Measurements from ENCODE around the gene FPGS. TPM values are rescaled to one million over a fixed set of nuclear protein-coding genes. Genes with fewer than 3 reads are reported as not detected.
"Not testable (repeated sequence)": the region's sequence is repeated elsewhere in the genome, so short reads cannot be mapped to it uniquely, and the experiment has no call there.

Gene FPGS
- total and polyA plus RNA-seq, 11 donors: 36.8 to 55.1 (median 41.5) TPM

DNA sequence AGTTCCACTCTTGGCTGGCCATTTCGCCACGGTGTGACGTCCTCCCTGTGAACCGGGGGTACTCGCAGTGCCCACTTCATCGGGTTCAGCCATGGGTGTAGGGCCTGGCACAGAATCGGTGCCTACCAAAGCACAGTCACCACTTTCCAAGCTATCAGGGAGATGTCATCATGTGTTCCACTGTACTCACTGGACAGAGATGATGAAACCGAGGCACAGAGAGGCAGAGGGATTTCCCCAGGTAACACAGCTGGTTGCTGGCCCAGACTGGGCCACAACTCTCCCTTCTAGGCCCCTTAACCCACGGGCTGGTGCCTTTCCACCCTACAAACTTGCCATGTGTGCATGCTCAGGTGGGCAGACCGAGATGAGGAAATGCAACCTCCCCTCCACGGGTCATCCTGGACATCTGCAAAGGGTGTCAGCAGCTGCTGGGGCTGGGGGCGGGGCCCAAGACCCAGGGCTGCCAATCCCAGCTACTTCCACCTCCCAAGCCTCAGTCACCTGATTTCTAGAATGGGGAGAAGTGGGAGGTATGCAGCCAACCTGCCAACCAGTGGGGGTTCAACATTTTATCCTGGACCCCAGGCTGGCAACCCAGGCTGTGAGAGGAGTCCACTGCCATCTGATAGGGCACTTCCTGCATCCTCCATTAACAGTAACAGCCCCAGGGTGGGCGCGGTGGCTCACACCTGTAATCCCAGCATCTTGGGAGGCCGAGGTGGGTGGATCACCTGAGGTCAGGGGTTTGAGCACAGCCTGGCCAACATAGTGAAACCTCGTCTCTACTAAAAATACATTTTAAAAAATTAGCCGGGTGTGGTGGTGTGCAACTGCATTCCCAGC, 23.3 kb upstream of the FPGS start:
- H3K27ac ChIP-seq: peak overlapping the region in 11 of 12 donors; percentile 43 to 94 (median 73)
- H3K27me3 ChIP-seq: no peaks in the 10 kb centered on the region
- WGBS, 4 donors: 60 to 68% (median 62%) methylated on average over 13 to 17 of the region's 17 CpGs
- peak in 1 of 5 donors; percentile 23 for DNase-seq
- peaks cover 0 to 82% (median 30%) of the 10 kb centered on the region in 12 donors for H3K4me1 ChIP-seq
- TF ChIP-seq, protein P1, sequence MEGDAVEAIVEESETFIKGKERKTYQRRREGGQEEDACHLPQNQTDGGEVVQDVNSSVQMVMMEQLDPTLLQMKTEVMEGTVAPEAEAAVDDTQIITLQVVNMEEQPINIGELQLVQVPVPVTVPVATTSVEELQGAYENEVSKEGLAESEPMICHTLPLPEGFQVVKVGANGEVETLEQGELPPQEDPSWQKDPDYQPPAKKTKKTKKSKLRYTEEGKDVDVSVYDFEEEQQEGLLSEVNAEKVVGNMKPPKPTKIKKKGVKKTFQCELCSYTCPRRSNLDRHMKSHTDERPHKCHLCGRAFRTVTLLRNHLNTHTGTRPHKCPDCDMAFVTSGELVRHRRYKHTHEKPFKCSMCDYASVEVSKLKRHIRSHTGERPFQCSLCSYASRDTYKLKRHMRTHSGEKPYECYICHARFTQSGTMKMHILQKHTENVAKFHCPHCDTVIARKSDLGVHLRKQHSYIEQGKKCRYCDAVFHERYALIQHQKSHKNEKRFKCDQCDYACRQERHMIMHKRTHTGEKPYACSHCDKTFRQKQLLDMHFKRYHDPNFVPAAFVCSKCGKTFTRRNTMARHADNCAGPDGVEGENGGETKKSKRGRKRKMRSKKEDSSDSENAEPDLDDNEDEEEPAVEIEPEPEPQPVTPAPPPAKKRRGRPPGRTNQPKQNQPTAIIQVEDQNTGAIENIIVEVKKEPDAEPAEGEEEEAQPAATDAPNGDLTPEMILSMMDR (IDR thresholded peaks at IDR 0.05): no peak
- TF ChIP-seq POLR2A (IDR thresholded peaks at IDR 0.05): no peak
- peak overlapping the region in 3 of 12 donors; percentile 49 to 63 (median 56) for H3K4me3 ChIP-seq
- no peaks in the 10 kb centered on the region for H3K9me3 ChIP-seq
- peak in 3 of 4 donors; percentile 3 to 31 (median 22) for ATAC-seq
- intact Hi-C loops (cut with DNase I): no loop called here
- H3K36me3 ChIP-seq: no peaks in the 10 kb centered on the region

GRCh38 chr9:127780126-127780885, 22.4 kb upstream of the FPGS start:
- H3K9me3 ChIP-seq: no peaks in the 10 kb centered on the region

DNA sequence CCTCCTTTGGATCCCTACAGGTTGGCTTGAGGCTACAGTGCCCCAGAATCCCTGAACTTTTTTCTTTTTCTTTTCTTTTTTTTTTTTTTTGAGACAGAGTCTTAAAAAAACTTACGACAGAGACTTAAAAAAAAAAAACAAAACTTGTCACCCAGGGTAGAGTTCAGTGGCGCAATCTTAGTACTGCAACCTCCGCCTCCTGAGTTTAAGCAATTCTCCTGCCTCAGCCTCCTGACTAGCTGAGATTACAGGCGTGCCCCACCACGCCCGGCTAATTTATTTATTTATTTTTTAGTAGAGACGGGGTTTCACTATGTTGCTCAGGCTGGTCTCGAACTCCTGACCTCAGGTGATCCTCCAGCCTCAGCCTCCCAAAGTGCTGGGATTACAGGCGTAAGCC, 21.8 kb upstream of the FPGS start:
- Histone ChIP-seq H3K27ac (peak overlapping the region in 1 of 12 donors; percentile 94), H3K4me1 (peaks cover 0 to 83% (median 34%) of the 10 kb centered on the region in 12 donors)
- ATAC-seq, H3K9me3 ChIP-seq, H3K36me3 ChIP-seq, H3K27me3 ChIP-seq, H3K4me3 ChIP-seq, DNase-seq: not testable (repeated sequence)
- intact Hi-C loops (cut with DNase I): loop anchor here in 3 of 10 donors (5.0 kb wide), 3 partner anchors 44 to 279 kb away; partner anchors contain the start of gene TOR2A (in 1 of the 3)
- 87 to 98% (median 93%) methylated on average over 9 of the region's 9 CpGs for WGBS, 4 donors

More at GRCh38 chr9:127780126-127780885, 22.4 kb upstream of the FPGS start:
- no peak overlapping the region for H3K4me3 ChIP-seq
- DNase-seq (no peak), ATAC-seq (no peak)
- H3K27me3 ChIP-seq: no peaks in the 10 kb centered on the region
- peaks cover 0 to 88% (median 34%) of the 10 kb centered on the region in 12 donors for H3K4me1 ChIP-seq
- intact Hi-C loops (cut with DNase I): loop anchor here in 3 of 10 donors (5.0 kb wide), 3 partner anchors 43 to 278 kb away; partner anchors contain the start of gene TOR2A (in 1 of the 3)
- WGBS, 4 donors: 76 to 79% (median 78%) methylated on average over 15 to 20 of the region's 20 CpGs
- TF ChIP-seq POLR2A (IDR thresholded peaks at IDR 0.05): no peak
- TF ChIP-seq, protein P1 (IDR thresholded peaks at IDR 0.05): no peak
- H3K27ac ChIP-seq: peak overlapping the region in 5 of 12 donors; percentile 13 to 94 (median 43)
- H3K36me3 ChIP-seq: no peaks in the 10 kb centered on the region

- 88 to 97% (median 95%) methylated on average over 3 to 4 of the region's 4 CpGs for WGBS, 4 donors
Observed at GRCh38 chr9:127781806-127782205, 20.9 kb upstream of the FPGS start.

More at GRCh38 chr9:127781806-127782205, 20.9 kb upstream of the FPGS start:
- TF ChIP-seq, protein P1 (IDR thresholded peaks at IDR 0.05): no peak
- TF ChIP-seq POLR2A (IDR thresholded peaks at IDR 0.05): no peak
- Histone ChIP-seq H3K36me3 (peaks cover 0 to 3% (median 0%) of the 10 kb centered on the region in 9 donors), H3K9me3 (no peaks in the 10 kb centered on the region), H3K4me3 (no peak overlapping the region), H3K27me3 (no peaks in the 10 kb centered on the region), H3K4me1 (peaks cover 0 to 74% (median 36%) of the 10 kb centered on the region in 12 donors), H3K27ac (peak overlapping the region in 1 of 12 donors; percentile 97)
- DNase-seq (no peak), ATAC-seq (no peak)
- intact Hi-C loops (cut with DNase I): loop anchor here in 4 of 10 donors (2.0 to 5.0 kb wide), 5 partner anchors 15 to 280 kb away; partner anchors contain the start of gene TOR2A (in 1 of the 4)
